Measurements from ENCODE around the gene WDR55. TPM values are rescaled to one million over a fixed set of nuclear protein-coding genes. Genes with fewer than 3 reads are reported as not detected.
A peak's percentile ranks its signal among the peaks of the same experiment; 100 is the strongest.
"Not testable (repeated sequence)": the region's sequence is repeated elsewhere in the genome, so short reads cannot be mapped to it uniquely, and the experiment has no call there.

Gene WDR55
- total RNA-seq, 1 donor from 2014 or later: 24.0 TPM

- no peak for DNase-seq (ENCODE audit: low read depth, low spot score)
- no peak for TF ChIP-seq CTCF (conservative IDR thresholded peaks at IDR 0.05)
- peaks cover 6% of the 10 kb centered on the region for H3K36me3 Mint-ChIP-seq (ENCODE audit: low read depth)
- no peak overlapping the region for H3K27ac Mint-ChIP-seq (ENCODE audit: unreplicated experiment)
- H3K4me3 Mint-ChIP-seq: peak overlapping the region; percentile 54
- peaks cover 9% of the 10 kb centered on the region for H3K27me3 Mint-ChIP-seq (ENCODE audit: low read depth)
- peaks cover 21% of the 10 kb centered on the region for H3K4me1 Mint-ChIP-seq
- H3K9me3 Mint-ChIP-seq: no peaks in the 10 kb centered on the region
Measured at GRCh38 chr5:140707812-140708211, 43.1 kb downstream of the WDR55 start.

GRCh38 chr5:140708787-140709186 lies 44.1 kb downstream of the WDR55 start:
- H3K27ac Mint-ChIP-seq (ENCODE audit: unreplicated experiment); H3K36me3 Mint-ChIP-seq (ENCODE audit: low read depth); H3K4me3 Mint-ChIP-seq; H3K27me3 Mint-ChIP-seq (ENCODE audit: low read depth); DNase-seq (ENCODE audit: low read depth, low spot score); H3K9me3 Mint-ChIP-seq: not testable (repeated sequence)
- H3K4me1 Mint-ChIP-seq: peaks cover 23% of the 10 kb centered on the region

GRCh38 chr5:140710899-140711552 lies 46.3 kb downstream of the WDR55 start:
- peak overlapping the region; percentile 90 for H3K4me3 Mint-ChIP-seq
- H3K27ac Mint-ChIP-seq (ENCODE audit: unreplicated experiment): peak overlapping the region; percentile 97
- peaks cover under 1% of the 10 kb centered on the region for H3K36me3 Mint-ChIP-seq (ENCODE audit: low read depth)
- no peaks in the 10 kb centered on the region for H3K9me3 Mint-ChIP-seq
- H3K27me3 Mint-ChIP-seq (ENCODE audit: low read depth): peaks cover 9% of the 10 kb centered on the region
- H3K4me1 Mint-ChIP-seq: peaks cover 25% of the 10 kb centered on the region
- no peak for TF ChIP-seq CTCF (conservative IDR thresholded peaks at IDR 0.05)
- peak; percentile 76 for DNase-seq (ENCODE audit: low read depth, low spot score)

- peaks cover 25% of the 10 kb centered on the region for H3K4me1 Mint-ChIP-seq
- H3K27ac Mint-ChIP-seq (ENCODE audit: unreplicated experiment): no peak overlapping the region
- no peak for DNase-seq (ENCODE audit: low read depth, low spot score)
- no peak for TF ChIP-seq CTCF (conservative IDR thresholded peaks at IDR 0.05)
- H3K27me3 Mint-ChIP-seq (ENCODE audit: low read depth): peaks cover 9% of the 10 kb centered on the region
- peak overlapping the region; percentile 90 for H3K4me3 Mint-ChIP-seq
- H3K9me3 Mint-ChIP-seq: no peaks in the 10 kb centered on the region
- H3K36me3 Mint-ChIP-seq (ENCODE audit: low read depth): no peaks in the 10 kb centered on the region
Measured at GRCh38 chr5:140711794-140712193, 47.1 kb downstream of the WDR55 start.

- no peak for TF ChIP-seq CTCF (conservative IDR thresholded peaks at IDR 0.05)
- Mint-ChIP-seq H3K27ac (ENCODE audit: unreplicated experiment) (no peak overlapping the region), H3K9me3 (no peaks in the 10 kb centered on the region), H3K4me3 (peak overlapping the region; percentile 31), H3K36me3 (ENCODE audit: low read depth) (no peaks in the 10 kb centered on the region), H3K4me1 (peaks cover 25% of the 10 kb centered on the region), H3K27me3 (ENCODE audit: low read depth) (peaks cover 9% of the 10 kb centered on the region)
- DNase-seq (ENCODE audit: low read depth, low spot score): no peak
Measured at GRCh38 chr5:140713562-140714094, 48.9 kb downstream of the WDR55 start.

GRCh38 chr5:140716238-140716637 lies 51.5 kb downstream of the WDR55 start:
- H3K36me3 Mint-ChIP-seq (ENCODE audit: low read depth); H3K9me3 Mint-ChIP-seq; DNase-seq (ENCODE audit: low read depth, low spot score); H3K27me3 Mint-ChIP-seq (ENCODE audit: low read depth); H3K4me3 Mint-ChIP-seq; H3K27ac Mint-ChIP-seq (ENCODE audit: unreplicated experiment): not testable (repeated sequence)
- peaks cover 13% of the 10 kb centered on the region for H3K4me1 Mint-ChIP-seq
